ENCODE data around the gene INMT.

GRCh38 chr7:30752979-30753378 lies 1.0 kb downstream of the INMT start:
- TF ChIP-seq EZH2phosphoT487 (IDR thresholded peaks at IDR 0.05; ENCODE audit: borderline replicate concordance, low read depth) (no peak), ELF1 (IDR thresholded peaks at IDR 0.05) (no peak), TAF1 (IDR thresholded peaks at IDR 0.05; ENCODE audit: borderline replicate concordance, low read depth, low read length) (no peak), CTCF (IDR thresholded peaks at IDR 0.05) (no peak), SIN3A (IDR thresholded peaks at IDR 0.05; ENCODE audit: borderline replicate concordance, low read depth, low read length) (no peak), POLR2AphosphoS5 (IDR thresholded peaks at IDR 0.05; ENCODE audit: low read depth, low read length) (no peak)

Measured in SK-N-SH (cell line).